HG03354 (cell line): ENCODE results near the gene ATP12A.
A peak's percentile ranks its signal among the peaks of the same experiment; 100 is the strongest.

Experiments used
- ATAC-seq: cut with Tn5 transposase; IDR thresholded peaks from one replicate; pipeline ENCODE4 v1.9.1; 2021; ENCODE audit warnings: mild to moderate bottlenecking; ENCODE audit not compliant: unreplicated experiment, poor library complexity, severe bottlenecking

The ATP12A gene

DNA sequence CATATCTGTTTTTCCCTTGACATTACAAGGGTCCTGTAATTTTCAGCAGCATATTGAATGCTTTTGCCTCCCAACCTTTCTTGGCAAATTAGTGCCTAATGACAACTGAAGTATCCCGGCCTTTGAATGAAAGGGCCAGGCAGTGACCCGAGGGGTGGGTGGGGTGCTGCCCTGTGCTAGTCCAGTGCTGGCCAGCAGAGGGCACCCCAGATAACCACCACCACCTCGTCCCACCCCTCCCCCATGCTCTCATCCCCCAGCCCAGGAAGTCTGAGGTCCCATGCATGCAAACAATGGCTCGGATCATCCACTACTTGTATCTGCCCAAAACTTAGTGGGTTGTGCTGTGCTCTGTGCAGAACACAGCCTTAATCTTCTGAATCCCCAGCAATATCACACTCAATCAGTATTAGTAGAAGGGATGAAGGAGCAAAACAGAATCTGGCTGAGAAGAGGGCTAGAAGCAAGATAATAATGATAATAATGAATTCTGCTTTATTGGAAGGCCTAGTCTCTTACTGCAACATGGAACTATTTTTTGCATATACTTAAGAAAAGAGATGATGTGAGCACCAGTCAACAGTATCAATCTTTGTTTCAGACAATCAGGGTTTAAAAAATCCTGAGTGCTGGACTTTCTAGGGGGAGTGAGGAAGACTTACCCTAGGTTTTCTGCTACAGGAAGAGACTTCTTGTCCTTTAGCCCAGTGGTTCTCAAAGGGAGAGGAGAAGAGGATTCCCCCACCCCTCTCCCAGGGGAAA lies 3.8 kb downstream of the ATP12A start:
- peak; percentile 69 for ATAC-seq

DNA sequence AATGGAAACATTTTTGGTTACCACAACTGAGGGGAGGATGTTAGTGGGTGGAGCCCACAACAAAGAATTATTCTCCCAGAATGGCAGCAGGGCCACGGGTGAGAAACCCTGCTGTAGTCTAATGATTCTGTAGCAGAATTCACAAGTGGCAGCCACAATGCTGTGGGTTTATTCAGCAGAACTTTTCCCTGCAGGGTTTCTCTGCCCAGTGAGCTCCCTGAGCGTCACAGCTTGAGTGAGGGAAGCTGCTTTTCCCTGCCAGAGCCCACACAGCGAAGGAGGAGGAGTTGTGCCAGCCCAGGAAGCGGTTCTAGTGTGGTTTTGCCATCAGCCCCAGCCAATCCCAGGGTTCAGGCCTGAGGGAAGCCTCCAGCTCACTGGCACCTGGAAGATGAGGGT lies 4.4 kb downstream of the ATP12A start:
- ATAC-seq = peak; percentile 42

DNA sequence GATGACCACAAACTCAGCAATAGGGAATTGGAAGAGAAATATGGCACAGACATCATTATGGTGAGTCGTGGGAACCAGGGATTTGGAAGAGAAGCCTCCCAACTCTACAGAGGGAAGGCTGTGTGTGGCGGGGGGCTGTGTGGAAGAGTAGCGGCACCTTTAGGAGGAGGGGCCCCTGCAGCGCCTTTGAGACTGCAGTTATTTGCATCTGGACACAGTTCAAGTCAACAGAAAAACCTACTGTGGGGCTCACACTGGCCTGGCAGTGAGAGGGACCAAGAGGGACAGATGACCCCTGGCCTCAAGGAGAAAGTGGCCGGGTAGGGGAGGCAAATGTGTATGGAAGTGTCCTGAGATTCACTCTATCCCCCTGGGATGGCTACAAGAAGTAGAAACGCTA lies 5.1 kb downstream of the ATP12A start:
- no peak for ATAC-seq

DNA sequence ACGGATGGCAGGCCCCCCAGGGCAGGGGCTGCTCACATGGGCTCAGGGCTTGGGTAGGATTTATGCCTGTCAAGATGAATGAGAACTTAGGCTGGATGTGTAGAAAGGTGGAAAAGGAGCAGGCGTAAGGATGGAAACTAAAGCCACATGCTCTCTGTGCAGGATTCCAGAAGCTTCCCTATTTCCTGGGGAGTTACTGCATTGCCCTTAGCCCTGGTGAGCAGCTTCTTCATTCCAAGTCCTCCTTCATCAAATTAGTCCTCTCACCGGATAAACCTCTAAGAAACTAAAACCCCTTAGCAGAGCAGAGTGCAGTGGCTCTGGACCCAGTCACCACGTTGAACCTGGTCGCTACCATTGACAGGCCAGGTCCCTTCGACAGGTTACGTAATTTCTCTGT lies 7.4 kb downstream of the ATP12A start:
- ATAC-seq = no peak

DNA sequence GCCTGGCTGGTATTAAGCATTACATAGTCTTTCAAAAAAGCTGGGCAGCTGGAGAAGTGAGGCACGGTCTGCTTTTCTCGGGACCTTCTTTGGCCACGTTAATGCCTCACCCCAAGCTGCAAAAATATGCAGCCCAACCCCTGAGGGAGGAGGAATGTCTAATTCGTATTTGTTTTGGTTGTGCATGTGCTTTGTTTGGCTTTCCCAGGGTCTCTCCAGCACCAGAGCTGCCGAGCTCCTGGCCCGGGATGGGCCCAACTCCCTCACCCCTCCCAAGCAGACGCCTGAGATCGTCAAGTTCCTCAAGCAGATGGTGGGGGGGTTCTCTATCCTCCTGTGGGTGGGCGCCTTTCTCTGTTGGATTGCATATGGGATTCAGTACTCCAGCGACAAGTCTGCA lies 7.9 kb downstream of the ATP12A start:
- ATAC-seq = no peak

DNA sequence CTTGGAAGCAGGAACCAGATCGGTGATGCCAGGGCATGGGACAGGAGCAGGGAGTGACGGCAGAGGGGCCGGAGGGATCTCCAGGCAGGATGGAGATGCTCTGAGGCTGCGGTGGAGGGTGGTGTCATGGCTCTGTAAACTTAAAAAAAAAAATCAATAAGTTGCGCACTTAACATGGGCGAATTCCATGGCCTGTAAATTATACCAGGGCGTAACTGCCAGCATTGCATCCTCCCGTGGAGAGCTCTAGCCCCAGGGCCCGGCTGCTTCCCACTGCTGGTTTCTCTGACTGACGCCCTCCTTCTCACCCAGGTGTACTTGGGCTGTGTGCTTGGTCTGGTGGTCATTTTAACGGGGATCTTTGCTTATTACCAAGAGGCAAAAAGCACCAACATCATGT lies 8.7 kb downstream of the ATP12A start:
- no peak for ATAC-seq

DNA sequence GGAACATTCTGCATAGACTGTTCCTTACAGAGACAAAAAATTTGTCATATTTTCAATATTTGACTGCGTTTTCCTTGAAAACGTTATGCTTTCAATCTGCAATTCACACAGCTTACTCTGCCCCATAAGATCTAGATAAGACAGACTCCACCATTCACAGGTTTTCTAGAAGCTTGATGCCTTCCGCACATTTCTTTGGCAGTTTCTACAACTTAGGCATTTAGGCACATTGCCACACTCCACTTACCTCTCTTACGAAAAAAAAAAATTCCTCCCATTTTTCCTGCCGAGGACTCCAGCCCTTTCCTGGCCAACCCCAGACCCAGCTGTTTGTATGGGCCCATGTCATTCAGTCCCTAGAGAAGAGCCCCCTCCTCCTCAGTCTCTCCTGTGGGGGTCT lies 11.2 kb downstream of the ATP12A start:
- no peak for ATAC-seq

DNA sequence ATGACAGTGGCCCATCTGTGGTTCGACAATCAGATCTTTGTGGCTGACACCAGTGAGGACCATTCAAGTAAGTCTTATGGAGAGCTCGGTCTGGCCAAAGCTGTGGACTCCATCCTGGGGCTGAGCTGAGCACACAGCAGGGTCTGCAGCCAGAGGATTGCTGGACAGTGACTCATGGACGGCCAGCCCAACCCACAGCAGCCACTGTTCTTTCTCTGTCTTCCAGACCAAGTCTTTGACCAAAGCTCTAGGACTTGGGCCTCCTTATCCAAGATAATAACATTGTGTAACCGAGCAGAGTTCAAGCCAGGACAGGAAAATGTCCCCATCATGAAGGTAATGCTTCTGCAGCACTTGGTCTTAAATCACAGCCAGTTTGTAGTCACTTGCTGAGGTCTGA lies 12.4 kb downstream of the ATP12A start:
- no peak for ATAC-seq

DNA sequence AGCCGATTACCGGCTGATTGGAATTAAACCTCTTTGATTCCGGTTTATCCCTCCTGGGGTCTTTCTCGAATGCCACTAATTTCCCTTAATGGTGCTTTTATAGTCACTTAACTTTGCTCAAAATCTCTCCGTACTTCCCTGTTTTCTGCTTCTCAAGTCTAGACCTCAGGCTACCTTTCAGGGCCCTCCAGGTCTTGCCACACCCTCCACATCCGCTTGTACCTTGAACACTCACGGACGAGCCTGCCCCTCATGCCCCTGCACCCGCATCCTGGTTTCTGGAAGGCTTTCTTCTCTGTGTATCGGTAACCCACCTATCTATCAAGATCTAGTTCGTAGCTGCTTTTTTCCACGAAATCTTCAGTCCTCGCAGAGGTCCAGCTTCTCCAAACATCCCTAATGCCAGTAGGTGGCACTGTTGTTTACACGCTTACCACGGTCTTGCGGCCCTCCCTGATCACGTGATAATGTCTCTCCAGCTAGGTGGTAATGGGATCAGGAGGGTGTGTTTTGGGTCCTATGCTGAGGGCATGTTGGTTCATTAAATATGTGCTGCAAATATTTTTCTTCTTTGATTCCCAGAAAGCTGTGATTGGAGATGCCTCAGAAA lies 13.8 kb downstream of the ATP12A start:
- ATAC-seq = peak; percentile 74

DNA sequence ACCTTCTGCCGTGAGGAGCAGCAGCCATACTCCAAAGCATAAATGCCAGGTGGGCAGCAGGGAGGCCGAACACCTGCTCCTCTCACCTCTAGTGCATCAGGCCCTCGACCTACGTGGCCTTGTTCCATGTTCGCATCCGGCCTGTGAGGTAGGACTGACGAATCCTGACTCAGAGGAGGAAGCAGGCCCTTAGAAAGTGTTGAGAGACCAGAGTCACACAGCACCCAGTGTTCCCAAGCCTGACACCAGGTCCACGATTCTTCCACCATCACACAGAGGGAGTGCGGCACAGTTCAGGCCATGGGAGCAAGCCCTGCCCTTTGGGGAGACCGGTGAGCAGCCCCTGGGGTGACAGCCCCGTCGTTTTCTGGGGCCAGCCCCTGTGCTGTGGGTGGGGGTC lies 14.7 kb downstream of the ATP12A start:
- ATAC-seq = no peak

DNA sequence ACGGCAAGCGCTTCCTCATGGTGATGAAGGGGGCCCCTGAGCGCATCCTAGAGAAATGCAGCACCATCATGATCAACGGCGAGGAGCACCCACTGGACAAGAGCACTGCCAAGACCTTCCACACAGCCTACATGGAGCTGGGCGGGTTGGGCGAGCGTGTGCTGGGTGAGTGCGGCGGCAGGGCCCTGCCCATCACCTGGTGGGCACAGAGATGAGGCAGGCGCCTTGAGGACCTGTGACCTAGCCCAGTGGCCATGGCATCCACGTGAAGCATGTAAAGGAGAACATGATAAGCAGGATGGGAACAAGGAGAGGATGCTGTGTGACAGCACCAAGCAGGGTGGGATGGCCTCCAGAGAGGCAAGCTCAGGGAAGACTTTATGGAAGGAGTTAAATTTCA lies 18.5 kb downstream of the ATP12A start:
- no peak for ATAC-seq

DNA sequence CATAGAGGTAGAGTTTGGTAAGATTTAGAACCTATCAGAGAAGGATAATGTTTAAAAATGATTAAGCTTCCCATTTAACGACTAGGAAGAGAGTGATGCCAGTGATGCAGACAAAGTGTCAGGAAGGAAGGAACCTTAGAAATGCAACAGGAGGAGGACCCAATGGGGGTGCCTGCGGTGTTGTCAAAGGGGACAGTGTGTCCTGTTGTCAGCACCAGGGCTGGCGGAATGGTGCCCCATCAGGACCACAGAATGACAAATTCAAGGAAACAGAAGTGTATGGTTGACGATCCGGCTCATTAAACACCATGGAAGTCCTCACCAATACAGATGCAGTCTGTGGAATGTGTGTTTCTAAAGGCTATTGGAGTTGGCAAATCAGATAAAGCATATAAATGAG lies 19.3 kb downstream of the ATP12A start:
- no peak for ATAC-seq

DNA sequence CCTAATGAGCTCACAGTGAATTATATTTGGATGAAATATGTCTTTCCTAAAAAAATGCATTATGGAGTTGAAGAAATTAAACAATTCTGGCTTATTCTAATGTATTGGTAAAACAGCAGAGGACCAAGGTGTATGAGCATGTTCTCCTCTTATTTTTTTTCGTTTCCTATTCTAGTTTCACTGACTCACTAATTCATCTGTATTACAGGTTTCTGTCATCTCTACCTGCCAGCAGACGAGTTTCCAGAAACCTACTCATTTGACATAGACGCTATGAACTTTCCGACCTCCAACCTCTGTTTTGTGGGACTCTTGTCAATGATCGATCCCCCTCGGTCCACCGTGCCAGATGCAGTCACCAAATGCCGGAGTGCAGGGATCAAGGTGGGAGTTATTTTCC lies 20.3 kb downstream of the ATP12A start:
- no peak for ATAC-seq

DNA sequence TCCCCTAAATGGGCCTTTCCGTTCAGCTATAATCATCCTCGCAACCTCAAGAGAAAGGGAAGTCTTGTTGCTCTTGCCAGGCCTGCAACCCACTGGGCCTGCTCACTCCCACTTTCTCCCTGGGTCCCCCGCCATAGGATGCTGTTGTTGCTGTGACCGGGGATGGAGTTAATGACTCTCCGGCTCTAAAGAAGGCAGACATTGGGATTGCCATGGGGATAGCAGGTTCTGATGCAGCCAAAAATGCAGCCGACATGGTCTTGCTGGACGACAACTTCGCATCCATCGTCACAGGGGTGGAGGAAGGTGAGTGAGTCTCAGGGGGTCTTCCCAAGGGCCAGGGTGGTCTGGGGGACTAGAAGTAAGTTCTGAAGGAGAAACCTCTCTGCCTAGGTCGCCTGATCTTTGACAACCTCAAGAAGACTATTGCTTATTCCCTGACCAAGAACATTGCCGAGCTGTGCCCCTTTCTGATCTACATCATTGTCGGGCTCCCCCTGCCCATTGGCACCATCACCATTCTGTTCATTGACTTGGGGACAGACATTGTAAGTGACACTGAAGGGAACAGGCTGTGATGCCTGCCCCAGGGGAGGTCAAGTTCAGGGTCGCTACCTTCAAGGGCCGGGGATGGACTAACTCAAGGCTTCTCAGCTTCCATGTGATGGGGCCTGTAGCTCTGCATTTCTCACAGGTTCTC lies 26.8 kb downstream of the ATP12A start:
- ATAC-seq = no peak

DNA sequence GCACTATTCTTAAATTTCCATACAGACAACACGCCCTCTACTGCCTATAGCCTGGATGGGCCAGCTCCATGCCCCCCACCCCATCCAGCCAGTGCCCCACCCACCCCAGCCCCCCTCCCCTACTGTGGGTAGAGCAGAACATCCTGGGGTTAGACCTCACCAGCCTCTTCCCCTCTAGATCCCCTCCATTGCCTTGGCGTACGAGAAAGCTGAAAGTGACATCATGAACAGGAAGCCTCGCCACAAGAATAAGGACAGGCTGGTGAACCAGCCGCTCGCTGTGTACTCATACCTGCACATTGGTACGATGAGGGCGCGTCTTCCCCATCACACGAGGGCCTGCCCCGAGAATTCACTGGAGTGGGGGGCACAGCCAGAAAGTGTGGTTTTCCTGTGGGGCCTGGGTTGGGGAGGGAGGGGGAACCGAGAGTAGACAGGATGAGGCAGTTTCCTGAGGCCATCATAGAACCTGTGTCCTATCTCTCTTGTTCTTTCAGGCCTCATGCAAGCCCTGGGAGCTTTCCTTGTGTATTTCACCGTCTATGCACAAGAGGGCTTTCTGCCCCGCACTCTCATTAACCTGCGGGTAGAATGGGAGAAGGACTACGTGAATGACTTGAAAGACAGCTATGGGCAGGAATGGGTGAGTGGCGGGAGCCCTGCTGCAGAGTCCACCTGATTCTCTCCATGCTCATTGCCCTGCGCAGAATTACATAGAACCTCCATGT lies 29.1 kb downstream of the ATP12A start:
- peak; percentile 88 for ATAC-seq

DNA sequence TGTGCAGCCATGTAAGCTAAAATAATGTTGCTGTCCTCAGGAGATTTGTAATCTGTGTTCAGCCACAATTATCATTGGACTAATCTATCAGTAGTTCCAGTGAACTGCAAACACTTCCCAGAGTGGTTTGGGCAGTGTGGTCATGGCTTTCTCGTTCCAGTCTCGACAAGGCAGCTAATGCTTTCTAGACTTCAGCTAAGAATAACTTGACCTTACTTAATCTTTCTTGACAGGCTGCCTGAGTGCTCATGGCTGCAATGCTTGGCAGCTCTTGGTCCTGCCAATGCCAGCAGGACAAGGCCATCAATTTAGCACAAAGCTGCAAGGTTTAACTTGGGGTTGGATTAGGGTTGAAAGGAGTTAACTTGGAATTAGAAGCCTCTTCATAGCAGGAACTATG lies 32.8 kb downstream of the ATP12A start:
- no peak for ATAC-seq

DNA sequence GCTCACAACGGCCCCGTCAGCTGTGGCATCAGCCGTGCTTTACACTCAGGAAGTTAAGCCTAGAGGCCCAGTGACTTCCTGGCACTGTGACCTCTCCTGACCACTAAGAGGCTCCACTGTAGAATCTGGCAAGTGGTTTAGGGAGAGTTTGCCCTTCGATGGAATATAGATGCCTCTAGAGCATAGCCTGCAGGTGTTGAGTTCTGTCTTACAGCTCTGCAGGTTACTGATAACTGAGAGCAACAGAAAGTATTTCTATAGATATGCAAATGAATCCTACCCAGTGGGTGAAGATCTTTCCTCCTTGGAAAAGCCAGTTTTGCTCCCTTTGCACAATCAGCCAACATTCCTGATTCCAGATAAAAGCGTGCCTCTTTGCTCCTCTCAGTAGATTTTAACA lies 35.8 kb downstream of the ATP12A start:
- no peak for ATAC-seq

DNA sequence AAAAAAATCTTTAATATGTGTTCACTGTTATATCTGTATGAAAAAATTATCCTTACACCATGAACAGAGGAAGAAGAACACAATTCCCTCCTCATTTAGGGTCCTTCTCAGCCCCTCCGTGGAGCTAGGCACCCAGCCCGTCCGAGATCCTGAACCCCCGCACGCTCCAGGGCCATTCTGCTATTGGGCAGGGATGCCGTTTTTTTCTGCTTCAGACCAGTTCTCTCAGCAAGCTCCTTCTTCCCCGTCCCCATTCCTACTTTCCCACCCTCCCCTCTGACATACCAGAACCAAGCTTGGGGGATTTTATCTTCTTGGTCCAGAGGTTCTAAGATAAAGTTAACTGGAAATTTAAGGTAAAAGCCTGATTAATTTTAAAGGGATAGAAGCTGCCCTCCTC lies 36.2 kb downstream of the ATP12A start:
- ATAC-seq = no peak

DNA sequence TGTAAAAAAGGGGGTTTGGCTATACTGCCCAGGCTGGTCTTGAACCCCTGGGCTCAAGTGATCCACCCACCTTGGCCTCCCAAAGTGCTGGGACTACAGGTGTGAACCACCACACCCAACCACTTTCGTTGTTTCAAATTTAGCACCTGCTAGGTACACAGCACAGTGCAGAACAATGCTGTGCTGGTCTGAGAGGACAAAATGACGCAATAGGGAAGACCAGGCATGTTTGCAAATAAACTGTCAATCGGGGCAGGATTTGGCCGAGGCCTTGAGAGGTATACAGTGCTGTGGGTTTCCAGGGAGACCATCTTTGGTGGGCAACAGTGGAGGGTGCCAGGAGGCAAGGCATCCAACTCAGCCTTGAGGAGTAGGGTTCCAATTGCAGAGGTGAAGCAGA lies 37.0 kb downstream of the ATP12A start:
- no peak for ATAC-seq

DNA sequence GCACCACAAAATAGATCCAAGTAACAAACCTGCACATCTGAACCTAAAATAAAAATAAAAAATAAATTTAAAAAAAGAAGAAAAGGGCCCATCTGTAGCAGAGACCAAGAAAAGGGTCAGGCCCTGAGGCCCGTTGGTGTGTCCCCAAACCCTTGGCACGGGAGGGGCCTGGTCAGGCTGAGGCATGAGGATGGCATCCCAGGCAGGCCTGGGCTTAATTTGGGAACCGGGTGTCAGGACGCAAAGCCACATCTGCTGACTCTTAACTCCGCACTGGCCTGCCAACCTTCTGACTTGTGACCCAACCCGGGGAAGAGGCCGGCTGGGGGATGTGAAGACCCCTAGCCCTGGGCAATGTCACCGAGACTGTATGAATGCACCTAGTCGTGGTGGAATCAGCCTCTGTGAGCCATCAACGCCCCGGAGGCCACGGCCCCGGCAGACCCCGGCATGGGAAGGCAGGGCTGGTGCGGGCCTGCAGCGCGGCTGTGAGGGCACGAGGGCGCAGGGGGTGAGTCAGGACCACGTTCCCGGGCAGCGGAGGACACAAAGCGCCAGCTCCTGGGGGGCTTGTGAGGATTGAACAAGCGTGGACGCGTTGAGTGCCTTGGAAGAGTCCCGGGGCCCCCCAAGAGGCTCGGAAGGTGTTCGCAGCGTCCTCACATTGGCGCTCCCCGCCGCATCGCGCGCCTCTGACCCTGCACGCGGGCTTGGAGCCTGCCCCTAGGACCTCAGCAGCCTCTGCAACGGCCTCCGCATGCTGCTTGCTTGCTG lies 38.2 kb downstream of the ATP12A start:
- no peak for ATAC-seq
